ENCODE results near the gene FADS6.

The FADS6 gene, protein sequence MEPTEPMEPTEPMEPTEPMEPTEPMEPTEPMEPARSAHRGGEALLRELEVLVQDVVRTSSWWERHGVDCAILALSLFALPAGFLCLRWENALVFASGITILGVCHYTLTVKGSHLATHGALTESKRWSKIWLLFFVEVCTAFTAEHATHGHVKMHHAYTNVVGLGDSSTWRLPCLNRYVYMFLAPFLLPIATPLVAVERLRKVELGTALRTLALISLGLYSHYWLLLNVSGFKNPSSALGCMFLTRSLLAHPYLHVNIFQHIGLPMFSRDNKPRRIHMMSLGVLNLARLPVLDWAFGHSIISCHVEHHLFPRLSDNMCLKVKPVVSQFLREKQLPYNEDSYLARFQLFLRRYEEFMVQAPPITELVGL

DNA sequence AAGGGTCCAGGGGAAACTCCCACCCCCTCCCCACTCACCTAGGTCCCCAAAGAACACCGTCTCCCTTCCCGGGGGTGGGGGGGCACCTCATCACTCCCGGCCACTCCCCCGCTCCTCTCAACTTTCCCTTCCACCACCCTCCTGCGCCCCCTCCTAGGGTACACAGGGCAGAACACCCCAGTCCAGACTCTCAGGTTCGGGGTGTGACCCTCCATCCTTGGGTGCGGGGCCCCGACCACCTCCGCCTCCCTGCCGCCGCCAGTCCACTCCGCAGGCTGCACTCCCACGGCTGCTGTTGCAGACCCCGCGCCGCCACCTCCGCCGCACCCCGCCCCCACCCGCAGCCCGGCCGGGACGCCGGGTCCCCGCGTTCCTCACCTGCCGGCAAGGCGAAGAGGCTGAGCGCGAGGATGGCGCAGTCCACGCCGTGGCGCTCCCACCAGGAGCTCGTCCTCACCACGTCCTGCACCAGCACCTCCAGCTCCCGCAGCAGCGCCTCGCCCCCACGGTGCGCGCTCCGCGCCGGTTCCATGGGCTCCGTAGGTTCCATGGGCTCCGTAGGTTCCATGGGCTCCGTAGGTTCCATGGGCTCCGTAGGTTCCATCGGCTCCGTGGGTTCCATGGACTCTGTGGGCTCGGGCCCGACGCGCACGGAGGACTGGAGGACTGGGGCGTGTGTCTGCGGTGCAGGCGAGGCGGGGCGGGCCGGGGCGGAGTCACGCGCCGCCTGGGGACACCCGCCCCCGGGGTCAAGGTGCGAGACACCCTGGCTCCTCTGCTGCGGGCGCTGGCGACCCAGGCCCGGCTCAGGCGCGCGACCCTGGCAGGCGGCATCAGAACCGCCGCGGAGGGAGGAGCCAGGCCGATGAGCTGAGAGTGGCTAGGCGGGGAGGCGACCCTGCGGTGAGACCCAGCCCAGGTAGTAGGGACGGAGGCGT is at the start of gene FADS6:
Gene FADS6, minus strand, starts transcription at position 660 of the 938 bp plus-strand sequence. Its CDS starts 38 bp downstream, at position 622.
- no peak for DNase-seq (ENCODE audit: low read depth in 4 of 4, low spot score in 1 of 4)

DNA sequence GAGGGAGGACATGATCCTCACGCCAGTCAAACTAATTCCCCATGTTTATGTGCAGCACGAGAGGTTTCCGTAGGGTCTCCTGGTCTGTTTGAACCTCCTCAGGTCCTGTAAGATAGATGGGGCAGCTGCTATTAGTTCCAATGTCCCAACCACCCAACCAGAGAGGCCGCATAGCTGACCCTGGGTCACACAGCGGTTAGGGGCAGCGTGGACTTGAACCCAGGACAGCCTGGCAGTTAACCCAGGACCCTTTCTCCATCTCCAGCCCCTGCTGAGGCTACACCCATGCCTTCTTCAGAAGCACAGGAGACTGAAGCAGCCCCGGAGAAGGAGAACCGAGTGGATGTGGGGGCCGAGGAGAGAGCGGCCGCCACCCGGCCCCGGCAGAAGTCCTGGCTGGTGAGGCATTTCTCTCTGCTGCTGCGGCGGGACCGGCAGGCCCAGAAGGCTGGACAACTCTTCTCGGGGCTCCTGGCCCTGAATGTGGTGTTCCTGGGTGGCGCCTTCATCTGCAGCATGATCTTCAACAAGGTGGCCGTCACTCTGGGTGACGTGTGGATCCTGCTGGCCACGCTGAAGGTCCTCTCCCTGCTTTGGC is 47.8 kb upstream of the FADS6 start:
- no peak for DNase-seq (ENCODE audit: low read depth in 4 of 4, low spot score in 1 of 4)

DNA sequence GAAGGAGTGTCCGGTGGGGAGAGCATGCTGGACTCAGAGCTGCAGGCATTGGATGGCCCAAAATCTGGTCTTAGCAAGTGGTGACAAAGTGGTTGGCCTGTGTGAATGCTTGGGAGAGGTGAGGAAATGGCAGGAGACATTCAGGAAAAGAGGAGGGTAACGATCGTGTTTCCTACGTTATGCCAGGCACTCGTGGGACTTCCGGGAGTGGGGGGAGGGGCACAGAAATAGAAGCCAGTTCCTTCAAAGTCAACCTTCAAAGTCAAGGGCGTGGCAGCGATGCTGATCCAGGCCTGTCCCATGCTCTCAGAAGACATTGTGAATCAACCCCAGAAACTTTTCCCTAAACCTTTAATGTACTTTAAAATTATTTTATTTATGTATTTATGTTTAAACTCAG is 46.1 kb upstream of the FADS6 start:
- DNase-seq (ENCODE audit: low read depth in 4 of 4, low spot score in 1 of 4) = no peak

DNA sequence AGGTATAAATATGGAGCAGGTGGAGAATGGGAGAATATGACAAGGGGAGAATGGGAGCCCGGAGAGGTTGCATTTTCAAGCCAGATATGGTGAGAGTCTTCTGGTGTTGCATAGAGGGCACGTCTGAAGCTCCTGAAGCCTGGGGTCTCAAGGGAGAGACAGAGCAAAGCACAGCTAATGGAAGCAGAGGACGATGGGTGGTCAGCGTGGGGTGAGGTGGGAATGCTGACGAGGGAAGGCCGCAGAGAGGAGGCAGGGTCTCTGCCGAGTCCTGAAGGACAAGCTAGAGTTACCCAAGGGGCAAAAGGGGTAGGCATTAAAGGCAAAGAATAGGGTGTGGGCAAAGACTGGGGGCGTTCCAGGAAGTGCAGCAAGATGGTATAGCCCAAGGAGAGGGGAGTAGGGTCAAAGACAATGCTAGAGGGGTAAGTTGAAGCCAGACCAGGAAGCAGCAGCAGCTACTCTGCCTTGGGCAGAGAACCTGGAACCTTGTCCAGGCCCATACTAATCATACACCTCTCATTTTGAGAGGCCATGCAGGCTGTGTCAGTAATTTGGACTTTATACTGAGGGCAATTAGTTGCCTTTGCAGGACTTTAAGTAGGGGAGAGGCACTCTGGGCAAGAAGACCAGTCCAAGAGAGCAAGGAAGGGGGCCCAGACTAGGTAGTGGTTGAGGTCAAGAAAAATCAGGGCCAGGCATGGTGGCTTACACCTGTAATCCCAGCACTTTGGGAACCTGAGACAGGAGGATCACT is 44.9 kb upstream of the FADS6 start:
- DNase-seq (ENCODE audit: low read depth in 4 of 4, low spot score in 1 of 4) = no peak

DNA sequence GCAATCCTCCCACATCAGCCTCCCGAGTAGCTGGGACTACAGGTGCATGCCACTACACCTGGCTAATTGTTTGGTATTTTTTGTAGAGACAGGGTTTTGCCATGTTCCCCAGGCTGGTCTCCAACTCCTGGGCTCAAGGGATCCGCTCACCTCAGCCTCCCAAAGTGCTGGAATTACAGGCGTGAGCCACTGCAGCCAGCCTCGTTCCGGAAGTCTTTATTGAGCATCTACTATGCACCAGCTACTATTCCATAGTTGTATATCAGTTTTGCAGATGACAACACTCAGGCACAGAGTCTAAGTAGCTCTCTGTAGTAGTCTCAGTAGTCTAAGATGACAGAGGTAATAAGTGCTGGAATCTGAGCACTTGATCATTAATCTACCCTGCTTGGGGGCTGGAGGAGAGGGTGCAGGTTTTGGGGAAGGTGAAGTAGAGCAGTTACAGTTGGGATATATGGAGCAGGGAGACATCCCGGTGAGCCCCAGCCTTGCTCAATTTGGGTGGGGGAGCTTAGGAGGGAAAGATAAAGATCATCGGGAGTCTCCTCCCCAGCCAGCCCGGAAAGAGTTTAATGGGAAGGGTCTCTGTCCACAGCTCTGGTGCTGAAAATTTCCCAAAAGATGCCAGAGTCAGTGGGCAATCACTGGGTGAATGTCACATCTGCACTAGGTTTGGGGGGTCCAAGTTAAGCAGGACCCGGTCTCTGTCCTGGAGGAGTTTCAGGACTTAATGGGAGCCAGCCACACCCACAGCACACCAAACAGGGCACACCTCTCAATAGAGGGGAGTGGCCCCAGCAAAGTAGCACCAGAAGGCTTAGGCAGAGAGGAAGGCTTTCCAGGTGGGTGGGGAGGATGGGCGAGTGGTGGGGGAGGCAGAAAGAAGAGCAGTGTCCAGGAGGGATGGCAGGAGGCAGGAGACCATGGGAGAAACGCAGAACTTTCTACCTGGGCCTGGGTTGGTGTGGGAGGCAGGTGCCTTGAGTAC is 43.9 kb upstream of the FADS6 start:
- DNase-seq (ENCODE audit: low read depth in 4 of 4, low spot score in 1 of 4) = no peak

DNA sequence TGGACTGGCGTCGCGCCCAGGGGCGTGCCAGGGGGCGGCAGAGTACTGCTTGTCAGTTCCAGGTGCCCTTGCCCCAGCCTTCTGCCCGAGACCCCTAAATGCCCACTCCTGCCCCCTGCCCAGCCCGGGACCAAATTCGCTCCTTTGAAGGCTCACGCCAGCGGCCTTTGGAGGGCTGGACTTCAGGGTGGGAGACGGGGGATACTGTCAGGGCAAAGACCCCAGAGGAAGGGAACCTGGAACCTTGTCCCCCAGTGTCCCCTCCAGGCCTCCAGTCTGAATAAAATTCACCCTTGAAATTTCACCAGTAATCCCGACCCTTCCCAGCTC is 43.0 kb upstream of the FADS6 start:
- DNase-seq (ENCODE audit: low read depth in 4 of 4, low spot score in 1 of 4) = no peak

DNA sequence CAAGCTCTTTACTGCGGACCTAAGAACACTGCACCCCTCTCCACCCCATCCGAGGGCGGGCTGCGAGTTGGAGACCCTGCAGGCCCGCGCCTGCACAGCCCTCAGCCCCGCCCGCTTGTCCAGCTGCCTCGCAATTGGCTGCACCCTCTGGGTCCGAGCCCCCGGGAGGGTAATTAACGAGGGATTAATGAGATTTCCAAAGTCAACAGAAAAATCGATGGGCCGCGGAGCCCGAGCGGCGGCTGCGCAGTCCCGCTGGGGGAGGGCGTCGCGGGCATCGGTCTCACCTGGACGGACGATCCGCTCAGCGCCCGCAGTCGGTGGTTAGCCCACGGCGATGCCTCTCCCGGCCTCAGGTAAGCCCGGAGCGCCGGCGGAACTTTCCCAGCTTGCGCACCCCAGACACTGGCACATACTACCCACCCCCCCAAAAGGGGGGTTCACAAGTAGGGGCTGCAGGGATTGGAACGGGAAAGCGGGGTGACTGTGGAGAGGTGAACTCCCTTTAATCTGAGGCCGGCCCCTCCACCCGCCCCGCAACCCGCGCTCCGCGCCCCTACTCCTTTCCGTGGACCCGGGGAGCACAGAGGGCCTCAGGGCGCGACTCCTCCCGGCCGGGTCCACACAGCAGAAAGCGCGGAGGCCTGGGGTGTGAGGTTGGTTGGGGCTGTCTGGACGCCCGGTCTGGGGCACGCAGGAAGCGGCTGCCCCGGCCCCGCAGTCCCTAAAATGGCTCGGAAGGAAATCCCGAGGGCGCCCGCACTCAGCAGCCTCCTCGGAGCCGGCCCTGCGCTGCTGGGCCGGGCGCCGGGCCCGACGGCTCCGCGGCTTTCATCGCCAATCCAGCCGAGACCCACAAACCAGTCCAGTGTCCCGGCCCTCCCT is 42.4 kb upstream of the FADS6 start, which contains the start of gene OTOP3:
Gene OTOP3, plus strand, starts transcription at position 314 of the 885 bp plus-strand sequence. Its CDS starts 24 bp downstream, at position 338.
- no peak for DNase-seq (ENCODE audit: low read depth in 4 of 4, low spot score in 1 of 4)

DNA sequence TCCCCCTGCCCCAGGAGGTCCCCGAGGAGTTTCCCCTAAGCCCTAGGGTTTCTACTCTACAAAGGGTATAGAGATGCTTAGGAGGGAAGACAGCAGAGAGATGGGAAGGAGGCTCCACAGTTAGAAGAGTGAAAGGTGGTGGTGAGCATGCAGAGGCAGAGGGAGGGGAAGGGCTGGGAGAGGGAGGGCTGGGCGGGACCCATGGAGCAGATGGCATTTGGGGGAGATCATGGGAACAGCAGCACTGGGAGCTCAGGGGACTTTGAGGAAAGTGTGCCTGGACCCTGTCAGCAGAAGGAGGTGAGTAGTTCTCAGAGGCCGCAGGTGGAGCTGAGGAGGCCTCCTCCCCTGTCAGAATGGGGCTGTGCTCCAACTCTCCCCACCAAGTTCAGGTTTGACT is 41.6 kb upstream of the FADS6 start:
- no peak for DNase-seq (ENCODE audit: low read depth in 4 of 4, low spot score in 1 of 4)

DNA sequence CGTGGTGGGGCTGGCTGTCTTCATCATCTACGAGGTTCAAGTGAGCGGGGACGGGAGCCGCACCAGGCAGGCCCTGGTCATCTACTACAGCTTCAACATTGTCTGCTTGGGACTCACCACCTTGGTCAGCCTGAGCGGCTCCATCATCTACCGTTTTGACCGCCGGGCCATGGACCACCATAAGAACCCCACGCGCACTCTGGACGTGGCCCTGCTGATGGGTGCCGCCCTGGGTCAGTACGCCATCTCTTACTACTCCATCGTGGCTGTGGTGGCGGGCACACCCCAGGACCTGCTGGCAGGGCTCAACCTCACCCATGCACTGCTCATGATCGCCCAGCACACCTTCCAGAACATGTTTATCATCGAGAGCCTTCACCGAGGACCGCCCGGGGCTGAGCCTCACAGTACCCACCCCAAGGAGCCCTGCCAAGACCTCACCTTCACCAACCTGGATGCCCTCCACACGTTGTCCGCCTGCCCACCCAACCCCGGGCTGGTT is 37.2 kb upstream of the FADS6 start:
- no peak for DNase-seq (ENCODE audit: low read depth in 4 of 4, low spot score in 1 of 4)

DNA sequence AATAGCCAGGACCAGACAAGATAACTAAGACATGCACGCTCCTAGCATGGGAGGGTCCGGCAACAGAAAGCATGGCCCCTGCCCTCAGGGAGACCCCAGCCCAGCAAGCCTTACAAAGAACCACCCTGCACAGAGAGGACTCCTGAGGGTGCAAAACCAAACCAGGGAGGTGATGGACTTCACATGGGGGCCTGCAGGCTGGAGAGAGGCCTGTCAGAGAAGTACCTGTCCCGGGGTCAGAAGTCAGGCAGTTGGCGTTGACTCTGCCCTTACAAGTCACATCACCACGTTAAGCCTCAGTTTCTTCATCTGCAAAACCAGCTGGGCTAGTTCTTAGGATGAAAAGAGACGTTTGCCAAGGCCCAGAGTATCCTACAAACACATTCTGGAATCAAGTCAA is 35.4 kb upstream of the FADS6 start:
- no peak for DNase-seq (ENCODE audit: low read depth in 4 of 4, low spot score in 1 of 4)

DNA sequence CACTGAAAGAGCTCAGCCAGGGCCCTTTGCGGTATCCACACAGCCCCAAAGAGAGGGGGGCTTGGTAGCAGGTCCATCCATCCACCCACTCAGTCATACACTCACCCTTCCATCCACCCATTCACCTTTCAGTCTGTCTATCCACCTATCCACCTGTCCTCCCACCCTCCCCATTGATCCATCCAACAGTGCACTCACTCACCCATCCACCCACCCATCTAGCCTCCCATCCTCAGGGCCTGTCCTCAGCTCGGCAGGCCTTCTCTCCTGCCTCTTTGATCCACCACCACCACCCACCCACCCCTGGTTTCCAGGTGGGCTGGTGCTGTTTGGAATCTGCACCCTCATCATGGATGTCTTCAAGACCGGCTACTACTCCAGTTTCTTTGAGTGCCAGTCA is 31.8 kb upstream of the FADS6 start:
- no peak for DNase-seq (ENCODE audit: low read depth in 4 of 4, low spot score in 1 of 4)

DNA sequence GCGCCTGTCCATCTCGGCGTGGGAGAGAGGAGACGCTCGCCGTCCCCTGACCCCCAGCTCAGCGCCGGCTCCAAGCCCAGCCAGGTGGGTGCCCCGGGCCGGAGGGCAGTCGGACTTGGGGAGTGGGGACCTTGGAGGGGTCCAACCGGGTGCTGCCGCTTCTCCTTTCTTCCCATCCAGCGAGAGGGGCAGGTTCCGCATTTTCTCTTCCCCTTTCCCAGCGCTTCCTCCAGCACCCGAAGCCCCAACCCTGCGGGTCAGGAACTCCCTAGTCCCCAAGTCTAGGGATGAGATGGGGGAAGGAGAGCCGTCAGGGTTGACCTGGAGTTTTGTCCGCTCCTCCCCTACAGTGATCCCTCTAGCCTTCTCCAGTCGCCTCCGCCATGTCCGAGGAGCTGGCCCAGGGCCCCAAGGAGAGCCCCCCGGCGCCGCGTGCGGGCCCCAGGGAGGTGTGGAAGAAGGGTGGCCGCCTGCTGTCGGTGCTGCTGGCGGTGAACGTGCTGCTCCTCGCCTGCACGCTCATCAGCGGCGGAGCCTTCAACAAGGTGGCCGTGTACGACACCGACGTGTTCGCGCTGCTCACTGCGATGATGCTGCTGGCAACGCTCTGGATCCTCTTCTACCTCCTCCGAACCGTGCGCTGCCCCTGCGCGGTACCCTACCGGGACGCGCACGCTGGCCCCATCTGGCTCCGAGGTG is 31.0 kb upstream of the FADS6 start, which contains the start of gene OTOP2:
Gene OTOP2, plus strand, starts transcription at position 24 of the 699 bp plus-strand sequence. Its CDS starts 360 bp downstream, at position 384.
- no peak for DNase-seq (ENCODE audit: low read depth in 4 of 4, low spot score in 1 of 4)

DNA sequence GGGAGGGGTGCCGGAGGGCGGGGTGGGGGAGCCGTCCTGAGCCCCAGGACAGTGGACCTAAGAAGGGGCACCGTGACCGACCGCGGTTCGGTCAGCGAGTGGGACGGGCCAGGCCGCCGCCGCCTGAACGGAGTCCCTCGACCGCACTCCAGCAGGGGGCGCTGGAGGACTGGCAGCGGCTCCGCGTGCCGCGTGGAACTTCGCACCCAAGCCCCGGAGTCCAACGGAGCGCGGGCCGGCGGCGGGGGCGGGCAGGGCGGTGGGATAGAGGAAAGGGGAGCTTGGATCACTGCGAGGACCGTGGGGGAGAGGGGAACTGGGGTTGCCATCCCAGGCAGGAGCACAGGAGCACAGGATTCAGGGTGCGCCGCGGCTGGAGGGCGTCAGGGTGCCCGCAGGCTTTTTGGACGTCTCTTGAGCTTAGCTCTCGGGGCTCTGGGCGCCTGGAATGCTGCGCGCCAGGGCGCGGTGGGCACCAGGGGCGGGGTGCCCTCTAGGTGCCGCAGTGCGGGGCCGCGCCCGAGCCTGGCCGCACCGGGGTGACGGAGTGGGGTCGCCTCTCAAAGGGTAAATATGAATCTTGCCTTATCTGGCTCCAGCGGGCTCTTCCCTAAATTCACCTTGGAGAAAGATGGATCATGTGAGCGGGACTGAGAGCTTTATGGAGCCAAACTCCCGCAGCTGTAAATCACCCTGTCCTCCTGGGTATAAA is 30.3 kb upstream of the FADS6 start:
- DNase-seq (ENCODE audit: low read depth in 4 of 4, low spot score in 1 of 4) = peak; percentile 47 to 65 (median 56)

DNA sequence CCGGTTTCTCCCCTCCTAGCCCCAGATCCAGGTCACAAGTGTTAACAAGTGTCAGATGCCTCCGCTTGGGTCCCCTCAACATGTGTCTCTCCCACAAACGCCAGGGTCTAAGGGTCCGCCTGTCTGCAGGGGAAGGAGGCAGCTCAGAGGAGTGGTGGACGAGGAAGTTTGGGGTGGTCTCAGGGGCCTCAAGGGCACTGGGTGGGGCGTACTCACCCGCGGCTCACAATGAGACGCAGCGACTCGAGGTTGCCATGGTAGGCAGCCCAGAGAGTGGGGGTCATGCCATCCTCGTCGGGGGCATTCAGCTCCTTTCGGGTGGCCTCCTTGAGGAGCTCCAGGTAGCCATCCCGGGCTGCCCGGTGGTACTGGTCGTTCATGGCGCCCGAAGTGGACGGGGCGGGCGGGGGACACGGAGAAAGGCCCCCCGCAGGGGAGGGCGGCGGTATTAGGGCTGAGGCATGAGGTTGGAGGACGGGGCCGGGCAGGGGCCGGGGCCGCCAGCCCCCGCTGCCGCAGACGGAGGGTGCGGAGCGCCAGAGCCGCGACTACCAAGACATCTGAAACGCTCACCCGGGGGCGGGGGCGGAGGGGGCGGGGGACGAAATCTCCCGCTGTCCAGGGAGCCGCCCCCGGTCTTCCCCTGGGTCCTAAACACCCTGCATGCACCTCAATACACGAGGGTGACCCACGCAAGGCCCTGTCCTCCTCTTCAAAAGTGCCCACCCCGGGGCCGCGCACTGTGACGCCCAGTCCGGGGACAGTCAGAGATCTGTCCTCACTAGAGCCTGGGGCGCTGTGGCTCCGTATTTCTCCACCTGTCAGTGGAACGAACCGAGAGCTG is 29.5 kb upstream of the FADS6 start, which contains the start of gene USH1G:
Gene USH1G, minus strand, starts transcription at position 562 of the 844 bp plus-strand sequence. Its CDS starts 182 bp downstream, at position 380.
- no peak for DNase-seq (ENCODE audit: low read depth in 4 of 4, low spot score in 1 of 4)

DNA sequence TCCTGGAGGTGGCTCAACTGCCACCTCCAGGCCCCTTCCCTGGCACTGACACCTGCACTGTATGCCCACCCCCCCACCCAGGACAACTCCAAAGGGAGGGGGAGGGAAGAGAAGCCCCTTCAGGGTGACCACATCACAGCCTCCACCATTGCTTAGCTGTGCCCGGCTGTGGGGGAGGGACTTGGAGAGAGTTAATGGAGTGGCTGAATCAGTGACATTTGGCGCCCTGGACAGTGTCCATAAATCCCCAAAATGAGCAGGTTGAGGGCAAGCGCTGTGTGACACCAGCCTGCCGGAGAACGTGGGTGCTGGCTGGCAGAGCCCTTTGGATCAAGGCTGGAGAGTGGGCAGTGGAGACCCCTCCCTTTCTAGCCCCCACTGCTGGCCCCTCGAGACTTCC is 28.7 kb upstream of the FADS6 start:
- DNase-seq (ENCODE audit: low read depth in 4 of 4, low spot score in 1 of 4) = no peak

DNA sequence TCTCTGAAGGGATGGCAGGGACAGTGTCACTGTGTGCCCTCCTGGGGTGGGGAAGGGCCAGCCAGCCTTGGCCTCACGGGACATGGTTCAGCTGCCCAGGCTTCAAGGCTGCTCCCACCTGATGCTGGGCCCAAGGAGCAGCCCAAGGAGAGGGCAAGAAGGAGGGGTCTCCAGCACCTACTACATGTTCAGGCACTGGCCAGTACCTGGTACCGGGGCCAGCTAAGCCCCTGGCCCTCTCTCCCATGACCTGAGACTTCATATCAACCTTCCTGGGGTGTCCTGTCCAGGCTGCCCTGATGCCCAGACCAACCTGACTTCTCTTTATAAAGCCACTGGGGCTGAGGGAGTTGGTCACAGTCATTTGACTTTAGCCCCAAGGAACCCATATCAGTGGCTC is 28.3 kb upstream of the FADS6 start:
- no peak for DNase-seq (ENCODE audit: low read depth in 4 of 4, low spot score in 1 of 4)
